Testis (tissue), 3 donors: Measurements from ENCODE around the gene PLIN1. TPM values are rescaled to one million over a fixed set of nuclear protein-coding genes. Genes with fewer than 3 reads are reported as not detected.

ENCODE experiments used
- DNase-seq: peaks from one replicate; pipeline ENCODE4 v3.0.0-alpha.2; 2019
- H3K27ac ChIP-seq, 2 donors: fragments of 200-600 bp; sonication (generic); one replicate each; pipeline ENCODE4 v1.5.1; 2019
- H3K27me3 ChIP-seq: fragments of 200-600 bp; sonication (generic); one replicate; pipeline ENCODE4 v1.5.1; 2019
- H3K36me3 ChIP-seq: fragments of 200-600 bp; sonication (generic); one replicate; pipeline ENCODE4 v1.5.1; 2017; ENCODE audit warnings: low read depth; ENCODE audit errors: missing control alignments
- H3K4me1 ChIP-seq: fragments of 200-600 bp; sonication (generic); one replicate; pipeline ENCODE4 v1.5.1; 2019
- H3K4me3 ChIP-seq, 2 donors: fragments of 200-600 bp; sonication (generic); one replicate each; pipeline ENCODE4 v1.5.1; 2017 to 2019
- H3K9me3 ChIP-seq: fragments of 200-600 bp; sonication (generic); one replicate; pipeline ENCODE4 v1.5.1; 2017
- CTCF ChIP-seq, 3 experiments: fragments of 450-650 bp in 2 of 3; fragments of 200-600 bp in 1 of 3; sonication (generic) in 1 of 3; IDR thresholded peaks; one replicate each; pipeline ENCODE4 v1.5.1; 2016 to 2019; ENCODE audit warnings: antibody characterized with exemption in 3 of 3, mild to moderate bottlenecking in 2 of 3, moderate library complexity in 1 of 3
- POLR2A ChIP-seq: fragments of 450-650 bp; IDR thresholded peaks from one replicate; pipeline ENCODE4 v1.6.1; 2017; ENCODE audit warnings: antibody characterized with exemption, mild to moderate bottlenecking, moderate library complexity
- WGBS, 2 donors: methylation state at CpG; one replicate each; pipeline ENCODE4 v1.1.5; 2018; 5-methylcytosine and 5-hydroxymethylcytosine counted together
- intact Hi-C: fragments of 100-400 bp; cut with DNase I; formaldehyde crosslinking; loops from one replicate; pipeline ENCODE4 v1.15.1; 2023; ENCODE audit warnings: low total_unique reads
- polyA plus RNA-seq: library from polyadenylated mRNA; stranded (reverse); fragments of 350-450 nt; fragmentation: Illumina TruSeq; extraction: RNeasy Lipid Tissue Mini Kit (QIAGEN cat#74804); gene quantifications from one replicate; pipeline ENCODE4 v1.2.3, GENCODE V29; 2014; ENCODE audit warnings: low read depth, low replicate concordance; ENCODE audit not compliant: insufficient read depth
- total RNA-seq, 2 donors: library from RNA; depleted of rRNA; stranded (reverse); fragments of >200 nt; gene quantifications; one replicate each; pipeline ENCODE4 v1.2.3, GENCODE V29; 2016

The PLIN1 gene
- total and polyA plus RNA-seq, 3 donors from 2014 or later, result 9.1 to 18.5 (median 13.5) TPM

GRCh38 chr15:89681146-89681545 lies 2.0 kb upstream of the PLIN1 start:
- H3K4me1 ChIP-seq, result no peaks in the 10 kb centered on the region
- H3K9me3 ChIP-seq, result no peaks in the 10 kb centered on the region
- H3K36me3 ChIP-seq, result no peaks in the 10 kb centered on the region
- H3K27me3 ChIP-seq, result no peaks in the 10 kb centered on the region
- H3K4me3 ChIP-seq, result no peak overlapping the region
- no peak overlapping the region for H3K27ac ChIP-seq
- WGBS, 2 donors, result 92 to 93% methylated on average over 2 of the region's 2 CpGs
- TF ChIP-seq POLR2A, result no peak
- DNase-seq, result no peak
- intact Hi-C loops, result no loop called here

- H3K4me3 ChIP-seq, result no peak overlapping the region
- no peak overlapping the region for H3K27ac ChIP-seq
- no peaks in the 10 kb centered on the region for H3K27me3 ChIP-seq
- H3K9me3 ChIP-seq, result no peaks in the 10 kb centered on the region
- intact Hi-C loops, result no loop called here
- TF ChIP-seq POLR2A, result no peak
- no peak for TF ChIP-seq CTCF (IDR thresholded peaks at IDR 0.05)
- peak; percentile 54 for DNase-seq
- no peaks in the 10 kb centered on the region for H3K36me3 ChIP-seq
- no peaks in the 10 kb centered on the region for H3K4me1 ChIP-seq
- WGBS, 2 donors, result 54 to 56% methylated on average over 5 of the region's 5 CpGs
Measured at GRCh38 chr15:89680282-89680873, 1.2 kb upstream of the PLIN1 start.

- Histone ChIP-seq H3K4me1 (no peaks in the 10 kb centered on the region), H3K4me3 (no peak overlapping the region), H3K36me3 (no peaks in the 10 kb centered on the region), H3K27me3 (no peaks in the 10 kb centered on the region), H3K9me3 (no peaks in the 10 kb centered on the region), H3K27ac (no peak overlapping the region)
- DNase-seq, result no peak
- no peak for TF ChIP-seq CTCF (IDR thresholded peaks at IDR 0.05)
- TF ChIP-seq POLR2A, result no peak
- intact Hi-C loops, result no loop called here
- WGBS, 2 donors, result 97 to 100% methylated on average over 1 of the region's 1 CpG
Measured at GRCh38 chr15:89677381-89677780, 1.8 kb downstream of the PLIN1 start.

- intact Hi-C loops, result no loop called here
- Histone ChIP-seq H3K4me3 (no peak overlapping the region), H3K9me3 (no peaks in the 10 kb centered on the region), H3K27me3 (no peaks in the 10 kb centered on the region), H3K4me1 (no peaks in the 10 kb centered on the region), H3K36me3 (no peaks in the 10 kb centered on the region), H3K27ac (no peak overlapping the region)
- TF ChIP-seq CTCF (IDR thresholded peaks at IDR 0.05) (no peak), POLR2A (no peak)
- WGBS, 2 donors, result 95 to 96% methylated on average over 6 of the region's 6 CpGs
- DNase-seq, result no peak
Measured at GRCh38 chr15:89675606-89676005, 3.6 kb downstream of the PLIN1 start.

- DNase-seq, result no peak
- no peaks in the 10 kb centered on the region for H3K9me3 ChIP-seq
- TF ChIP-seq CTCF (IDR thresholded peaks at IDR 0.05) (no peak), POLR2A (no peak)
- no peak overlapping the region for H3K4me3 ChIP-seq
- H3K27me3 ChIP-seq, result no peaks in the 10 kb centered on the region
- WGBS, 2 donors, result 83 to 88% methylated on average over 4 of the region's 4 CpGs
- H3K36me3 ChIP-seq, result no peaks in the 10 kb centered on the region
- no peaks in the 10 kb centered on the region for H3K4me1 ChIP-seq
- intact Hi-C loops, result no loop called here
- no peak overlapping the region for H3K27ac ChIP-seq
Measured at GRCh38 chr15:89674526-89674925, 4.6 kb downstream of the PLIN1 start.
